Trophoblast cell (in vitro differentiated cells and primary cell): Measurements from ENCODE around the gene ERG.

Experiments
- DNase-seq, 2 donors: peaks; one replicate each; pipeline ENCODE4 v3.0.0-alpha.2; 2016
- H2AFZ ChIP-seq: 2 replicates; pipeline ENCODE4 v1.6.1; 2013; ENCODE audit warnings: low read length, moderate library complexity, mild to moderate bottlenecking; ENCODE audit not compliant: insufficient read depth, poor library complexity
- H2AK5ac ChIP-seq: 2 replicates; pipeline ENCODE4 v1.6.1; 2013; ENCODE audit warnings: mild to moderate bottlenecking, low read length
- H2BK120ac ChIP-seq: 2 replicates; pipeline ENCODE4 v1.6.1; 2013; ENCODE audit warnings: low read length, mild to moderate bottlenecking, moderate library complexity; ENCODE audit not compliant: insufficient read depth, poor library complexity
- H2BK12ac ChIP-seq: 2 replicates; pipeline ENCODE4 v1.6.1; 2013; ENCODE audit warnings: mild to moderate bottlenecking, low read length, moderate library complexity
- H2BK5ac ChIP-seq: 2 replicates; pipeline ENCODE4 v1.6.1; 2013; ENCODE audit warnings: low read length, low read depth, moderate library complexity, mild to moderate bottlenecking; ENCODE audit not compliant: poor library complexity
- H3K14ac ChIP-seq: 2 replicates; pipeline ENCODE4 v1.6.1; 2013; ENCODE audit warnings: mild to moderate bottlenecking, low read length
- H3K18ac ChIP-seq: 2 replicates; pipeline ENCODE4 v1.6.1; 2013; ENCODE audit warnings: mild to moderate bottlenecking, low read length
- H3K23ac ChIP-seq: 2 replicates; pipeline ENCODE4 v1.6.1; 2013; ENCODE audit warnings: low read length
- H3K27ac ChIP-seq: 2 replicates; pipeline ENCODE4 v1.5.1; 2013; ENCODE audit warnings: low read depth, mild to moderate bottlenecking, inconsistent platforms, low read length, moderate library complexity
- H3K27me3 ChIP-seq: 2 replicates; pipeline ENCODE4 v1.6.1; 2013; ENCODE audit warnings: inconsistent platforms, mild to moderate bottlenecking, low read length, moderate library complexity; ENCODE audit not compliant: insufficient read depth
- H3K36me3 ChIP-seq, 2 experiments: 1 replicate in 1 of 2; 2 replicates in 1 of 2; pipeline ENCODE4 v1.6.1; 2013; ENCODE audit warnings: low read length in 2 of 2, mild to moderate bottlenecking in 2 of 2, moderate library complexity in 1 of 2; ENCODE audit not compliant: insufficient read depth in 2 of 2, control insufficient read depth in 1 of 2
- H3K4ac ChIP-seq: 2 replicates; pipeline ENCODE4 v1.6.1; 2013; ENCODE audit warnings: low read depth, mild to moderate bottlenecking, low read length, moderate library complexity
- H3K4me1 ChIP-seq, 2 experiments: 1 replicate in 1 of 2; 2 replicates in 1 of 2; pipeline ENCODE4 v1.6.1; 2013; ENCODE audit warnings: low read length in 2 of 2, mild to moderate bottlenecking in 2 of 2, moderate library complexity in 1 of 2; ENCODE audit not compliant: insufficient read depth in 2 of 2, control insufficient read depth in 1 of 2
- H3K4me2 ChIP-seq: 2 replicates; pipeline ENCODE4 v1.6.1; 2013; ENCODE audit warnings: inconsistent platforms, mild to moderate bottlenecking, low read length, moderate library complexity
- H3K4me3 ChIP-seq: 2 replicates; pipeline ENCODE4 v1.5.1; 2013; ENCODE audit warnings: mild to moderate bottlenecking, low read depth, low read length, inconsistent platforms
- H3K79me1 ChIP-seq: one replicate; pipeline ENCODE4 v1.6.1; 2013; ENCODE audit warnings: low read length
- H3K79me2 ChIP-seq: 2 replicates; pipeline ENCODE4 v1.6.1; 2013; ENCODE audit warnings: low read length, mild to moderate bottlenecking; ENCODE audit not compliant: control insufficient read depth, insufficient read depth, poor library complexity
- H3K9ac ChIP-seq: 2 replicates; pipeline ENCODE4 v1.6.1; 2013; ENCODE audit warnings: mild to moderate bottlenecking, low read length
- H3K9me3 ChIP-seq: 2 replicates; pipeline ENCODE4 v1.6.1; 2013; ENCODE audit warnings: low read depth, mild to moderate bottlenecking, control low read depth, inconsistent platforms, low read length; ENCODE audit not compliant: insufficient read depth
- H4K12ac ChIP-seq: 2 replicates; pipeline ENCODE4 v1.6.1; 2013; ENCODE audit warnings: low read depth, mild to moderate bottlenecking, low read length, moderate library complexity
- H4K8ac ChIP-seq: 2 replicates; pipeline ENCODE4 v1.6.1; 2013; ENCODE audit warnings: low read depth, mild to moderate bottlenecking, low read length, moderate library complexity
- H4K91ac ChIP-seq: one replicate; pipeline ENCODE4 v1.6.1; 2013; ENCODE audit warnings: low read depth, mild to moderate bottlenecking, low read length, moderate library complexity
- WGBS: extraction: QIAGEN DNeasy Blood & Tissue Kit; methylation state at CpG from one replicate; pipeline ENCODE4 v1.1.7; 2013; ENCODE audit warnings: missing lambda C conversion rate; ENCODE audit not compliant: insufficient read length, insufficient coverage; ENCODE audit errors: extremely low coverage; 5-methylcytosine and 5-hydroxymethylcytosine counted together

ERG gene

DNA sequence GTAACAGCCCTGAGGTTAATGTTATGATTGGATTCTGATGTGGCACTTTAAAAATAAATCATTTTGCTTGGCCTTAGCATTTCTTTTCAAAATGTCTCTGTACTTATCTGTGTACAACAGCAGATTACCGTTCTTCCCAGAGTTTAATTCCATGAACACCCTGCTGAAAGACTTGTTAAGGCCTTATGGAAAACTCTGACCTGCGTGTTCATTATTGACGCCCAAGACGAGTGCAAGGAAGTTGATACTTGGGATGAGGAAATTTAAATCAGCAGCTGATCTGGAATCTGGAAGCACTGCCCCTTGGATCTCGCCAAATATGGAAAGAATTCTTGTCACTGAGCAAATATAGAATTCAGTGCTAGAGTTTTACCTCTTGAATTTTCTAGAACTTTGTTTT is 6.7 kb downstream of the ERG start:
- no peak overlapping the region for H3K14ac ChIP-seq
- H2AK5ac ChIP-seq: no peak overlapping the region
- H3K79me1 ChIP-seq: no peaks in the 10 kb centered on the region
- no peak overlapping the region for H3K18ac ChIP-seq
- H3K4ac ChIP-seq: no peak overlapping the region
- H3K23ac ChIP-seq: no peak overlapping the region
- H4K8ac ChIP-seq: no peak overlapping the region
- no peak overlapping the region for H2BK120ac ChIP-seq
- H2BK5ac ChIP-seq: no peak overlapping the region
- H3K27ac ChIP-seq: no peak overlapping the region
- no peak overlapping the region for H2AFZ ChIP-seq
- no CpG with 5 or more reads among the region's 5 CpGs for WGBS
- no peak overlapping the region for H3K4me3 ChIP-seq
- H3K9me3 ChIP-seq: no peaks in the 10 kb centered on the region
- no peaks in the 10 kb centered on the region for H3K4me1 ChIP-seq
- H3K27me3 ChIP-seq: no peaks in the 10 kb centered on the region
- H3K4me2 ChIP-seq: no peak overlapping the region
- no peaks in the 10 kb centered on the region for H3K36me3 ChIP-seq
- H2BK12ac ChIP-seq: no peak overlapping the region
- H4K91ac ChIP-seq: no peak overlapping the region
- no peak for DNase-seq
- no peak overlapping the region for H4K12ac ChIP-seq
- no peaks in the 10 kb centered on the region for H3K79me2 ChIP-seq
- no peak overlapping the region for H3K9ac ChIP-seq

DNA sequence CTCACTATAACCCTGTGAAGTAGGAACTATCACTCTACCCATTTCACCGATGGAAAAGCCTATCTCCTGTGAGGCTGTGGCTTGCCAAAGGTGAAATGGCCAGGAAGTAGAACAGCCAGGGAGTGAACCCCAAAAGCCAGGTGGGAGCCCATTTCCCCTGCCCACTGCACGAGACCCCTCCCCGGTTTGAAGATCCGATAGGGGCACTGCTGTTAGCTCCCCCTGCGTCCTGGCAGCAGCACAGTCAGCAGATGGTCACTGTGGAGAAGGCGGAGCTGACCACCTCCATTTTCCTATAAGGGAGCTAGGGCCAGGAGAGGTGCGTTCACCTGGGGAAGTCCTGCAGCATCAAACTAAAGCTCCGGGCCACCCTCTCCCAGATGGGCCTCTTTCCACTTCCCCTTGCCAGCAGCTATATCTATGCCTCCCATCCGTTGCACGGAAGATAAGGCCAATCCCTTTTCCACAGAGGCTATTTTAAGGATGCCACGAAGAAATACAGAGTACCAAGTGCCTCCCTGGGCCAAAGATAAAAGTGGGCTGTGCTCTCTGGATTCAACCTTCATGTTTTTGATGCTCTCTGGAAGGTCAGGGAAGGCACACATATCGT is 7.8 kb downstream of the ERG start:
- H3K4me1 ChIP-seq: no peaks in the 10 kb centered on the region
- no peak overlapping the region for H3K23ac ChIP-seq
- H2AFZ ChIP-seq: no peak overlapping the region
- no peak overlapping the region for H4K12ac ChIP-seq
- no peak overlapping the region for H3K18ac ChIP-seq
- H3K4me3 ChIP-seq: no peak overlapping the region
- no peaks in the 10 kb centered on the region for H3K79me2 ChIP-seq
- no peaks in the 10 kb centered on the region for H3K9me3 ChIP-seq
- no peak overlapping the region for H2BK120ac ChIP-seq
- no peaks in the 10 kb centered on the region for H3K79me1 ChIP-seq
- H3K27ac ChIP-seq: no peak overlapping the region
- no peak overlapping the region for H3K9ac ChIP-seq
- no peak overlapping the region for H2AK5ac ChIP-seq
- no peak overlapping the region for H2BK12ac ChIP-seq
- no peak overlapping the region for H3K4me2 ChIP-seq
- no peak for DNase-seq
- H2BK5ac ChIP-seq: no peak overlapping the region
- H3K36me3 ChIP-seq: no peaks in the 10 kb centered on the region
- H4K91ac ChIP-seq: no peak overlapping the region
- no peaks in the 10 kb centered on the region for H3K27me3 ChIP-seq
- H3K4ac ChIP-seq: no peak overlapping the region
- H3K14ac ChIP-seq: no peak overlapping the region
- no CpG with 5 or more reads among the region's 12 CpGs for WGBS
- no peak overlapping the region for H4K8ac ChIP-seq

DNA sequence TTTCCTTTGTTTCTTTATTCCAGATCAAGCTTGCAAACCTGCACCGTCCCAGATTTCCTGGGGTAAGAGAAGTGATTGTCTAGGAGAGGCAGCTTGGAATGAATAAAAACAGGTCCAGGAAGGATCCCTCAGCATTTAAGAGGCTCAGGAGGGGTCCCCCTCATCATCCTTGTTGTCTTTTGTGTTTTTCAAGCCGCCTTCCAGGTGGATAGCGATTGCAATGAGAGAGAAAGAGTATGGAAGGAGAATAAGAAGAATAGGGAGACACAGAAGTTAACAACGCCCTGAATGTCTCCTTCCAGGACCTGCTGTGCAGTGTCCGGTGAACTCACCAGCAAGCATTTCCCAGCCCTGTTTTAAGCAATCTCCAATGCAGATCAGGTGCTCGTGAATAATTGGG is 8.5 kb downstream of the ERG start:
- Histone ChIP-seq H2BK5ac (no peak overlapping the region), H3K4me2 (no peak overlapping the region), H4K91ac (no peak overlapping the region), H3K27ac (no peak overlapping the region), H4K8ac (no peak overlapping the region), H3K79me2 (no peaks in the 10 kb centered on the region), H3K4ac (no peak overlapping the region), H3K4me1 (no peaks in the 10 kb centered on the region), H2BK120ac (no peak overlapping the region), H4K12ac (no peak overlapping the region), H3K23ac (no peak overlapping the region), H3K79me1 (no peaks in the 10 kb centered on the region), H3K9me3 (no peaks in the 10 kb centered on the region), H3K27me3 (no peaks in the 10 kb centered on the region), H3K4me3 (no peak overlapping the region), H2BK12ac (no peak overlapping the region), H3K9ac (no peak overlapping the region), H3K14ac (no peak overlapping the region), H3K18ac (no peak overlapping the region), H3K36me3 (no peaks in the 10 kb centered on the region), H2AK5ac (no peak overlapping the region), H2AFZ (no peak overlapping the region)
- DNase-seq: no peak
- WGBS: no CpG with 5 or more reads among the region's 6 CpGs

DNA sequence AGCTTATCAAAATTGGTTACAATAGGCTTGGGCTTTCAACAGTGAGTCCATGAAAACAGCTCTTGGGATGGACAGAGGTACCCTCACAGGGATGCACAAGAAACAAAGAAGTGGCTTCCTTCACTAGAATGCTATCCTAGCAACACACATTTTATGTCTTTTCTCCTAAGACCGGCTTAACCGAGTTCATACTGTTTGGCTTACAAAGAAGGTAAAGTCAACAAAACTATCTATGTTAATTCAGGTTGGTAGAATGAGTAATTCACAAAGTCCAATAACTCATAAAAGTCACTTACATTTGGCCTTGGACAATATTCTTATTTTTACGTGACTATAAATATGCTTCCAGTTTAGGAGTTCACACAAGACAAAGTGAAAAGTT is 9.0 kb downstream of the ERG start:
- H3K4me1 ChIP-seq: no peaks in the 10 kb centered on the region
- H3K79me1 ChIP-seq: no peaks in the 10 kb centered on the region
- H2BK120ac ChIP-seq: no peak overlapping the region
- no peaks in the 10 kb centered on the region for H3K27me3 ChIP-seq
- no peak for DNase-seq
- H4K91ac ChIP-seq: no peak overlapping the region
- no peak overlapping the region for H3K9ac ChIP-seq
- H3K23ac ChIP-seq: no peak overlapping the region
- H3K4me2 ChIP-seq: no peak overlapping the region
- H4K12ac ChIP-seq: no peak overlapping the region
- no peak overlapping the region for H3K4me3 ChIP-seq
- no CpG with 5 or more reads among the region's 3 CpGs for WGBS
- H3K4ac ChIP-seq: no peak overlapping the region
- no peak overlapping the region for H2AFZ ChIP-seq
- no peaks in the 10 kb centered on the region for H3K36me3 ChIP-seq
- no peaks in the 10 kb centered on the region for H3K9me3 ChIP-seq
- no peak overlapping the region for H3K18ac ChIP-seq
- no peak overlapping the region for H2BK12ac ChIP-seq
- no peak overlapping the region for H3K27ac ChIP-seq
- H2BK5ac ChIP-seq: no peak overlapping the region
- no peak overlapping the region for H3K14ac ChIP-seq
- no peak overlapping the region for H2AK5ac ChIP-seq
- H3K79me2 ChIP-seq: no peaks in the 10 kb centered on the region
- no peak overlapping the region for H4K8ac ChIP-seq
